Epithelial cell of esophagus (primary cell): ENCODE data around the gene PDLIM1.
A peak's percentile ranks its signal among the peaks of the same experiment; 100 is the strongest.

Experiments
- DNase-seq: peaks from one replicate; pipeline ENCODE4 v3.0.0; 2010; ENCODE audit warnings: low read depth
- H3K4me3 ChIP-seq: 2 replicates; pipeline ENCODE4 v1.5.1; 2011; ENCODE audit warnings: mild to moderate bottlenecking, low read length, control low read depth
- TF ChIP-seq, protein P1 (sequence below): IDR thresholded peaks from 2 replicates; pipeline ENCODE4 v1.5.1; 2011; ENCODE audit warnings: low read depth, mild to moderate bottlenecking, low read length, control low read depth, inconsistent platforms; ENCODE audit not compliant: insufficient read depth; ENCODE audit errors: missing control alignments

The PDLIM1 gene, protein sequence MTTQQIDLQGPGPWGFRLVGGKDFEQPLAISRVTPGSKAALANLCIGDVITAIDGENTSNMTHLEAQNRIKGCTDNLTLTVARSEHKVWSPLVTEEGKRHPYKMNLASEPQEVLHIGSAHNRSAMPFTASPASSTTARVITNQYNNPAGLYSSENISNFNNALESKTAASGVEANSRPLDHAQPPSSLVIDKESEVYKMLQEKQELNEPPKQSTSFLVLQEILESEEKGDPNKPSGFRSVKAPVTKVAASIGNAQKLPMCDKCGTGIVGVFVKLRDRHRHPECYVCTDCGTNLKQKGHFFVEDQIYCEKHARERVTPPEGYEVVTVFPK

DNA sequence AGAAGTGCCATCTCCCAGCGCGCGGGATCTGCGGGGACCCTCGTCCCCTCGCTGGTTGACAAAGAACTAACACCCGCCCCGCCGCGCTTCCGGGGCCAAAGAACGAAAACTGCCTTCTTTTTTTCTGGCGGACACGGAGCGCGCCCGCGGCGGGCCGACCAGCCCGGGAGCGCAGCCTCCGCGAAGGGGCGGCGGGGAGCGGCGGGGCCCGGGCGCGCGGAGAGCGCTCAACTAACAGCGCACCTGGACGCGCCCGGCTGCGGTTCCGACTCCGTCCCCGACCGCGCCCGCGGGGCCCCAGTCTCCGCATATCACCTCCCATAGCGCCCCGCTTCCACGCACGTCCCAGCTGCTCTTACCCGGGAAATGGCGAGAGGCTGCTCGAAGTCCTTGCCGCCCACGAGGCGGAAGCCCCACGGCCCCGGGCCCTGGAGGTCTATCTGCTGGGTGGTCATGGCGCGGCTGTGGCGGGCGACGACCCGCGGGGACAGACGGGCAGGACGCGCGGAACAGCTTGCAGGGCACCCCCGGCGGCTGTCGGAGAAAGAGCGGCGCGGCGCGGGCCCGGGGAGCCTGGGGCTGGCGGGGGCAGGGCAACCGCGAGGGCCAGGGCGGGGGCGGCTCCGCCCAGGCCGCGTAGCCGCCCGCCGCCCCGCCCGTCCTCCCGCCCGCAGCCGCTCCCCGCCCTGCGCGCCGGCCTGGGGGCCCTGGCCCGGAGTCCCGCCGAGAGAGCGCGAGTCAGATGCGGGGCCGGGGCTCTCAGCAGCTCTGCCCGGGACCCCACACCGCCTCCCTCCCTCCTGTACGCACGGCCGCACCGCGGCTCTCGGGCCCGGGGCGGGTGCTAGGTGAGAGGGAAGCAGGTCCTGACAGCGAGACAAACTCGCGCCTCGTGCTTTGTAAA, at the start of gene PDLIM1:
TSS of gene PDLIM1 (minus strand) at position 543 of the 904 bp plus-strand sequence. CDS start at position 455, 88 bp downstream.
- DNase-seq: peak; percentile 78
- TF ChIP-seq, protein P1, sequence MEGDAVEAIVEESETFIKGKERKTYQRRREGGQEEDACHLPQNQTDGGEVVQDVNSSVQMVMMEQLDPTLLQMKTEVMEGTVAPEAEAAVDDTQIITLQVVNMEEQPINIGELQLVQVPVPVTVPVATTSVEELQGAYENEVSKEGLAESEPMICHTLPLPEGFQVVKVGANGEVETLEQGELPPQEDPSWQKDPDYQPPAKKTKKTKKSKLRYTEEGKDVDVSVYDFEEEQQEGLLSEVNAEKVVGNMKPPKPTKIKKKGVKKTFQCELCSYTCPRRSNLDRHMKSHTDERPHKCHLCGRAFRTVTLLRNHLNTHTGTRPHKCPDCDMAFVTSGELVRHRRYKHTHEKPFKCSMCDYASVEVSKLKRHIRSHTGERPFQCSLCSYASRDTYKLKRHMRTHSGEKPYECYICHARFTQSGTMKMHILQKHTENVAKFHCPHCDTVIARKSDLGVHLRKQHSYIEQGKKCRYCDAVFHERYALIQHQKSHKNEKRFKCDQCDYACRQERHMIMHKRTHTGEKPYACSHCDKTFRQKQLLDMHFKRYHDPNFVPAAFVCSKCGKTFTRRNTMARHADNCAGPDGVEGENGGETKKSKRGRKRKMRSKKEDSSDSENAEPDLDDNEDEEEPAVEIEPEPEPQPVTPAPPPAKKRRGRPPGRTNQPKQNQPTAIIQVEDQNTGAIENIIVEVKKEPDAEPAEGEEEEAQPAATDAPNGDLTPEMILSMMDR: no peak
- peak within 1 kb of the TSS; percentile 86 for H3K4me3 ChIP-seq

DNA sequence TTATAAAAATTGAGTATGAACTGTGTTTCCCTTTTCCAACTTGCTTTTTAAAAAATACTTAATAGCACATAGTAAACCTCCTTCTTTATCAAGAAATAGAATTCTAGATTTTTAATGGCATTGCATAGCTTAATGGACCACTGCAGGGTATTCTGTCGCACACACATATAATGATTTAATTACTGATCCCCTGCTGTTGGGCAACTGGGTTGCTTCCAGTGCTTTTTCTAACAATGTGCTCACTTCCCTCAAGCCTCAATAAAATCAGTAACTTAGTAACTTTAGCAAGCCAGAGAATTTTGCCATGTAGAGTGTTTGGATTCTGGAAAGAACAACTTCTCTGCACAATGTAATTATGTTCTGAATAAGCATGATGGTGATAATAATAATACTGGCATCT, 49.1 kb upstream of the PDLIM1 start:
- no peak overlapping the region for H3K4me3 ChIP-seq
- DNase-seq: no peak
- TF ChIP-seq, protein P1: no peak

DNA sequence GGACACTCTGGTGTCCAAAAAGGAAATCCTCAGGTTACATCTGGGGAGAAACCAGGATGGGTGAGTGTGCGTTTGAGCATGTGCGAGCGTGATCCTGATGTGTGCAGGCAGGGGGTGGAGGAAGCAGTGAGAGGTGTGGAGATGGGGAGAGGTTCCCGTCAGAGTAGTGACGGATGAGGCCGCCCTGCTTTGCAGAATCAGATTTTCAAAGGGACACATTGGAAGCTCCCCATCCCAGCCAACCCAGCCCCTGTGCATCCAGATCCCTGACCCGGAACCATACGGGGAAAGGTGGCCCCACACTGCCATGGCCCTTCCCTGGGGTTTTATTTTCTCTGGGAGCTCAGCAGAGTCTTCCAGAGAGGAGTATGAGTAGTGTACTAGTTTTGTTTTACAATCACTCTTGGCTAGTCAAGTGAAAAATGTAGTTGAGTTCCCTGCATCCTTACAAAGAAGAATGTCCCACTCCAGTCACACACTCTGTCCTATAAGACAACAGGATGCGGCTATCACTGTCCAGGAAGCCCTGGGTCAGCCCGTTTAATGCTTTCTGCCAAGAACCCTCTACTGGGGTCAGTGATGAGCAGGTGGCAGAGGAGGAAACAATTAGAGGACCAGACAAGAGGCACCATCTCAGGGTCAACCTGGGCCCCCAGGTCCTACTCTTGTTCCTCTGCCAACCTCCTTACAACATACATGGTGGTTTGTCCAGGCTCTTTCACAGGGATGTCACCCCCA, 46.8 kb upstream of the PDLIM1 start:
- H3K4me3 ChIP-seq: no peak overlapping the region
- TF ChIP-seq, protein P1: no peak
- DNase-seq: no peak

DNA sequence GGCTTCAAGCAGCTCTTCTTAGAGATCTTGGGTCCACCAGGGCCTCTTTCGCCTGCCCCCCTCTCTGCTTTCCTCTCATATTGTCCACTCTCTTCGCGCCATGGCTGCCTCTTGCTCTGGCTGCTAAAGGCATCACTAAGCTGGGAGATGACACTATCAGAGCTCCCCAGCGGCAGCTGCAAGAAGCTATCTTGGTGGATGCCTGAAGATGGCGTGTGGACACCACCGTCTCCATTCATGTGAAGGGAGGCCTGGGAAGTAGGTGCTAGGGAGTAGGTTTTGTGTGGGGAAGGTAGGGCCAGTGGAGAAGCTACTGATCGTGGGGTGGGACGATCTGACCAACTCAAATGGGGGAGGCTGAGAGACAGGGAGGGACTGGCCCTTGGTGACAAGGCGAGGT, 45.9 kb upstream of the PDLIM1 start:
- no peak overlapping the region for H3K4me3 ChIP-seq
- DNase-seq: no peak
- TF ChIP-seq, protein P1: no peak

DNA sequence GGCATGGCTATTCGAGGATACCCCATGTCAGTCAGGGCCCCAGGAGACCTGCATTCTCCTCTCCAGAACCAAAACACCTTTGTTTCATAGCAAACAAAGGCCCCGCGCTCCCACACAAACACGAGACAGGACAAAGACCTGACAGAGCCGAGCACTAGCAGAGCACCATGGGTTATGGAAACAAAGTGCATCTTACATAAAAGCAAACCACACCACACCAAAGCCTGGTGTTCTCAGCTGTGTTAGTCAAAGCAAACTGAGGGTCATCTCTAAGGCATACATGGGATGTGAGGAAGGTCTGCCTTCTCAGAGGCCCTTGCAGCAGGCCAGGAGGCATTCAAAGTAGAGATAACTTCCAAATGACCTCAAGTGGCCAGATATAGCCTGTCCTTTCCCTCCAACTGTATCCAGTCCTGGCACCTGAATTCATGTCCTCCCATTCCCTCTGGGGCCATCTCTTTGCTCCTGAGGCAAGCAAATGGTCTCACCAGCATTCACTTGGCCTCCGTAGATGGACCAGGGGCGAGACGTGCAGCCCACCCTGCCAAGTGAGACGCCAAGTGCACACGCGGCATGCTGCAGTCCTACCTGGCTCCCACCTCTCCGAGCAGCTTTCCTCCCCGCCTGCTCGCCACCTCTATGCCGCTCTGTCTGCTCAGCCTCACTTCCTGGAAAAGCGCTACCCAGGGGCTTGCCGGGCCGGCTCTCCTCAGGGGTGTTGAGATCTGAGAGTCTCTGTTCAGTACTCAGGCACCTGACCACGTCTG, 45.3 kb upstream of the PDLIM1 start:
- TF ChIP-seq, protein P1: no peak
- DNase-seq: no peak
- no peak overlapping the region for H3K4me3 ChIP-seq

DNA sequence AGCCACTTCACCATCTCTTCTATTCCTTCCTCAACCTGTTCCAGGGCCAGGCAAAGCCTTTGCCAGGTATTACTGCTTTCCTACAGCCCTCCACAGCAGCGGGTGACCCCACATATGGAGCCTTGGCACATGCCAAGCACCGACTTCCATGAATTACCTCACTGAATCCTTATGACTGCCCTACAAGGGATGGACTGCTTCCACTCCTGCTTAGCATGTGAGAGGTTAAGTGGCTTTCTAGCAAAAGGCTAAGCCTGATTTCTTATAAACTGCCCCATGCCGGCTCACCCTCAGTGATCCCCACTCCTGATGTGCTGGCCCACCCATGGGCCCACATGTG, 44.0 kb upstream of the PDLIM1 start:
- no peak overlapping the region for H3K4me3 ChIP-seq
- TF ChIP-seq, protein P1: no peak

More for the DNA sequence above, 44.0 kb upstream of the PDLIM1 start:
- no peak for DNase-seq
